ENCODE data around the gene MUC21. TPM values are rescaled to one million over a fixed set of nuclear protein-coding genes. Genes with fewer than 3 reads are reported as not detected.

MUC21 gene
- total RNA-seq, 3 donors from 2014 or later, result not detected

DNA sequence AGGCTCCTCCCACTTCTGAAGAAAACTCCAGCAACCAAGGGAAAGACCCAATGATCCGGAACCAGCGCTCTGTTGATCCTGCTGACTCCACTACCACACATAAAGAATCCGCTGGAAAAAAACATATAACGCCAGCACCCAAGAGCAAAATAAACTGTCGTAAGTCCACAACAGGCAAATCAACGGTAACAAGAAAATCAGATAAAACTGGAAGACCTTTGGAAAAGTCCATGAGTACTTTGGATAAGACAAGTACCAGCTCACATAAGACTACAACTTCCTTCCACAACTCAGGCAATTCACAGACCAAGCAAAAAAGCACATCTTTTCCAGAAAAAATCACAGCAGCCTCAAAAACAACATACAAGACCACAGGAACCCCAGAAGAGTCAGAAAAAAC lies 34.7 kb upstream of the MUC21 start:
- no peak overlapping the region for H3K27ac ChIP-seq
- intact Hi-C loops (cut with DNase I; ENCODE audit: low total_unique reads), result no loop called here

DNA sequence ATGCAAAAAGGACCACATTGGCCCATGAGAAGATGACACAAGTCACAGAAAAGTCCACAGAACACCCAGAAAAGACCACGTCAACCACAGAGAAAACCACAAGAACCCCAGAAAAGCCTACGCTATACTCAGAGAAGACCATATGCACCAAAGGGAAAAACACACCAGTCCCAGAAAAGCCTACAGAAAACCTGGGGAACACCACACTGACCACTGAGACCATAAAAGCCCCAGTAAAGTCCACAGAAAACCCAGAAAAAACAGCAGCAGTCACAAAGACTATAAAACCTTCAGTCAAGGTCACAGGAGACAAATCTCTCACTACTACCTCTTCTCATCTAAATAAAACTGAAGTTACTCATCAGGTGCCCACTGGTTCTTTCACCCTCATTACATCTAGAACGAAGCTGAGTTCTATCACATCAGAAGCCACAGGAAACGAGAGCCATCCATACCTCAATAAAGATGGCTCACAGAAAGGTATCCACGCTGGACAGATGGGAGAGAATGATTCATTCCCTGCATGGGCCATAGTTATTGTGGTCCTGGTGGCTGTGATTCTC lies 31.5 kb upstream of the MUC21 start:
- intact Hi-C loops (cut with DNase I; ENCODE audit: low total_unique reads), result no loop called here
- H3K27me3 ChIP-seq, result no peaks in the 10 kb centered on the region
- no peaks in the 10 kb centered on the region for H3K9me3 ChIP-seq
- no peak for DNase-seq (ENCODE audit: low spot score in 2 of 2)
- TF ChIP-seq, protein P1, sequence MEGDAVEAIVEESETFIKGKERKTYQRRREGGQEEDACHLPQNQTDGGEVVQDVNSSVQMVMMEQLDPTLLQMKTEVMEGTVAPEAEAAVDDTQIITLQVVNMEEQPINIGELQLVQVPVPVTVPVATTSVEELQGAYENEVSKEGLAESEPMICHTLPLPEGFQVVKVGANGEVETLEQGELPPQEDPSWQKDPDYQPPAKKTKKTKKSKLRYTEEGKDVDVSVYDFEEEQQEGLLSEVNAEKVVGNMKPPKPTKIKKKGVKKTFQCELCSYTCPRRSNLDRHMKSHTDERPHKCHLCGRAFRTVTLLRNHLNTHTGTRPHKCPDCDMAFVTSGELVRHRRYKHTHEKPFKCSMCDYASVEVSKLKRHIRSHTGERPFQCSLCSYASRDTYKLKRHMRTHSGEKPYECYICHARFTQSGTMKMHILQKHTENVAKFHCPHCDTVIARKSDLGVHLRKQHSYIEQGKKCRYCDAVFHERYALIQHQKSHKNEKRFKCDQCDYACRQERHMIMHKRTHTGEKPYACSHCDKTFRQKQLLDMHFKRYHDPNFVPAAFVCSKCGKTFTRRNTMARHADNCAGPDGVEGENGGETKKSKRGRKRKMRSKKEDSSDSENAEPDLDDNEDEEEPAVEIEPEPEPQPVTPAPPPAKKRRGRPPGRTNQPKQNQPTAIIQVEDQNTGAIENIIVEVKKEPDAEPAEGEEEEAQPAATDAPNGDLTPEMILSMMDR (IDR thresholded peaks at IDR 0.05), result no peak
- TF ChIP-seq POLR2A (IDR thresholded peaks at IDR 0.05), result no peak
- TF ChIP-seq POLR2AphosphoS5 (IDR thresholded peaks at IDR 0.05), result no peak
- no peaks in the 10 kb centered on the region for H3K4me1 ChIP-seq
- H3K36me3 ChIP-seq, result no peaks in the 10 kb centered on the region
- H3K27ac ChIP-seq, result no peak overlapping the region
- no peak overlapping the region for H3K4me3 ChIP-seq

More for the DNA sequence above, 34.7 kb upstream of the MUC21 start:
- no peaks in the 10 kb centered on the region for H3K4me1 ChIP-seq
- TF ChIP-seq POLR2A (IDR thresholded peaks at IDR 0.05) (no peak), POLR2AphosphoS5 (IDR thresholded peaks at IDR 0.05) (no peak)
- TF ChIP-seq, protein P1 (IDR thresholded peaks at IDR 0.05), result no peak
- no peak for DNase-seq (ENCODE audit: low spot score in 2 of 2)
- H3K4me3 ChIP-seq, result no peak overlapping the region
- no peaks in the 10 kb centered on the region for H3K27me3 ChIP-seq
- no peaks in the 10 kb centered on the region for H3K9me3 ChIP-seq
- H3K36me3 ChIP-seq, result no peaks in the 10 kb centered on the region

DNA sequence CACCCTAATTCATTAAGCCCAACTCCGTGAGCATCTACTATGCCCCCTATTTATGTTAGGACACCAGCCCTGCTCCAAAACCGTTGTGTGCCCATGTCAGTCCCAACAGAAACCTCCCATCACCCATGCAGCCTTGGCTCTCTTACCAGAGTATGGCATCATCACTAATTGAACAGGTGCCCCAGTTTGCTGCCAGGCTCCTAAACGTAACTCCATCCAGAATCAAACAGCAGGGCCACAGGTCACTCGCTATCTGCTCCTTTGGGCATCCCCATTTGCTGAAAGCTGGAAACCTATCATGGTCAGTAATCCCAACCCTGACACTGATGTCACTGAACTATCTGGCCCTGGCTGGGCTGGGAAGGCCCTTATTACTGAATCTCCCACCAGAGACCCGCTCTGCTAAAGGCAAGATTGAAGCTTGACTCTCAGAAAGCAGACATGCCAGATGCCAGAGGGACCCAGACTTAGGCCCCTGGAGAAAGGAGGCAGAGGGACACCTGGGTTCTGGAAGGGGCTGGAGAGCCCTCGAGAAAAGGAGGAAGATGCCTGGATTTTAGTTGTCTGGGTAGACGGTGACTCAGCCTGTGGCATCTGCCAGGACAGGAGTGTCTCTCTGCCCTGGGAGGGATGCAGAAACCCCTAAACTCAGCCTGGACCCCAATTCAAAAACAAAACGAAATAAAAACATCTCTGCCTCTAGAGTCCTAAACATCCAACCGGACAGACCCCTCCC lies 28.7 kb upstream of the MUC21 start:
- TF ChIP-seq, protein P1 (IDR thresholded peaks at IDR 0.05), result no peak
- TF ChIP-seq POLR2AphosphoS5 (IDR thresholded peaks at IDR 0.05), result no peak
- no peak for TF ChIP-seq POLR2A (IDR thresholded peaks at IDR 0.05)
- peak overlapping the region; percentile 44 to 71 (median 48) for H3K4me3 ChIP-seq
- H3K27me3 ChIP-seq, result no peaks in the 10 kb centered on the region
- no peaks in the 10 kb centered on the region for H3K36me3 ChIP-seq
- DNase-seq (ENCODE audit: low spot score in 2 of 2), result no peak
- intact Hi-C loops (cut with DNase I; ENCODE audit: low total_unique reads), result no loop called here
- no peaks in the 10 kb centered on the region for H3K9me3 ChIP-seq
- no peak overlapping the region for H3K27ac ChIP-seq
- H3K4me1 ChIP-seq, result no peaks in the 10 kb centered on the region

DNA sequence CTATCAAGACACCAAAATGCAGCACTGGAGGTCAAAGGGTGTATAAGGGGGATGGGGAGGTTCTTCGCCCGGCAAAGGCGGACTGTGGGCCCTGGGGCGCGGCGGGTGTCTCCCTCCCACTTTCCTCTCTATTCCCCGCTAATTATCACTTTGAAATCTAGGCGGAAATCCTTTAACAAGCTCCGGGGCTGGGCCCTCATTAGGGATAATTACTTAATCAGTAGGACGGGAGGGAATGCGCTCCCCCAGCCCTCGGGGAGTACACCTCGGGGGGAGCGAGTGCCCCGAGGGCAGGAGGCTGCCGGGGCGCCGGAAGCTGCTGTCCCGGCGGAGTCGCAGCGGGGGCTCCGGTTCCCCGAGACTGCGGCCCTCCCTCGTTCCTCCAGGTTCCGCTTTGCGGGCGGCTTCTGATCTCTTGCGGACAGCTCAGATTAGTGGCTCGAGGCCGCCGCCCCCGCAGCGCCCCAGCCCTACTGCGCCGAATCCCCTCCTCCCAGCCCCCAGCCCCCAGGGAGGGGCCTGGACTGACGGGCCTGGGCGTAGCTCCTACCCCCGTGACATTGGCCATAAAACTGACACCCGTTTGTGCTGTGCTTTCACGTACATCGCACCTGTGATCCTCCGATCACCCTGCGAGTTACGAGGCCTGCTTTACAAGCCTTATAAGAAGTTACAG lies 28.0 kb upstream of the MUC21 start:
- DNase-seq (ENCODE audit: low spot score in 2 of 2), result peak in 1 of 2 donors; percentile 58
- H3K27me3 ChIP-seq, result no peaks in the 10 kb centered on the region

More for the DNA sequence above, 28.0 kb upstream of the MUC21 start:
- intact Hi-C loops (cut with DNase I; ENCODE audit: low total_unique reads), result no loop called here
- Histone ChIP-seq H3K9me3 (no peaks in the 10 kb centered on the region), H3K27ac (no peak overlapping the region), H3K4me1 (no peaks in the 10 kb centered on the region), H3K36me3 (no peaks in the 10 kb centered on the region), H3K4me3 (peak overlapping the region; percentile 44 to 71 (median 48))
- TF ChIP-seq, protein P1 (IDR thresholded peaks at IDR 0.05), result no peak
- TF ChIP-seq POLR2AphosphoS5 (IDR thresholded peaks at IDR 0.05), result no peak

All from breast epithelium (tissue), 4 donors.